Panc1 (cell line): ENCODE results near the gene GRIFIN. TPM values are rescaled to one million over a fixed set of nuclear protein-coding genes. Genes with fewer than 3 reads are reported as not detected.

Source experiments
- ATAC-seq: fragments of 200-7000 bp; cut with Tn5 transposase; 2 replicates; pipeline ENCODE4 v1.9.1; 2020; ENCODE audit warnings: mild to moderate bottlenecking, moderate library complexity
- BruUV-seq: library from RNA; stranded (reverse); fragments of 400-500 nt; replicated peaks from 2 replicates; lab custom pipeline; 2021; lab: Mats Ljungman, UMichigan
- CTCF ChIA-PET: fragments of 300-600 bp; sonication (Branson Sonifier 250); formaldehyde crosslinking; loops from one replicate; lab custom pipeline; 2022; ENCODE audit warnings: antibody characterized with exemption; lab: Charles Lee
- POLR2A ChIA-PET: fragments of 300-600 bp; sonication (Branson Sonifier 250); formaldehyde crosslinking; loops from one replicate; lab custom pipeline; 2022; ENCODE audit warnings: antibody characterized with exemption; lab: Charles Lee
- DNase-seq: peaks from one replicate; pipeline ENCODE4 v3.0.0-alpha.2; 2010; ENCODE audit warnings: low read depth, low spot score
- H3K27ac ChIP-seq: 2 replicates; pipeline ENCODE4 v1.5.1; 2011; ENCODE audit warnings: mild to moderate bottlenecking, low read length, inconsistent platforms
- H3K27me3 ChIP-seq: fragments of 200-500 bp; sonication (Bioruptor generic); 2 replicates; pipeline ENCODE4 v1.6.0; 2014; ENCODE audit warnings: low read length, inconsistent platforms; ENCODE audit not compliant: control insufficient read depth, insufficient read depth
- H3K36me3 ChIP-seq: fragments of 200-500 bp; sonication (Bioruptor generic); 2 replicates; pipeline ENCODE4 v1.5.1; 2014; ENCODE audit warnings: inconsistent platforms, mild to moderate bottlenecking, low read length, moderate library complexity; ENCODE audit not compliant: control insufficient read depth, insufficient read depth
- H3K4me1 ChIP-seq: 2 replicates; pipeline ENCODE4 v1.5.1; 2011; ENCODE audit warnings: inconsistent platforms, mild to moderate bottlenecking, low read length, moderate library complexity; ENCODE audit not compliant: control insufficient read depth, insufficient read depth
- H3K4me3 ChIP-seq, 2 experiments: 2 replicates each; pipeline ENCODE4 v1.5.1; 2011 to 2012; ENCODE audit warnings: low read depth in 2 of 2, low read length in 2 of 2, mild to moderate bottlenecking in 2 of 2, inconsistent platforms in 1 of 2, moderate library complexity in 1 of 2
- H3K9me3 ChIP-seq: fragments of 200-500 bp; sonication (Bioruptor generic); 2 replicates; pipeline ENCODE4 v1.5.1; 2014; ENCODE audit warnings: low read depth, mild to moderate bottlenecking, inconsistent platforms, low read length, moderate library complexity; ENCODE audit not compliant: control insufficient read depth, insufficient read depth
- CTCF ChIP-seq: fragments of 450-650 bp; IDR thresholded peaks from 2 replicates; pipeline ENCODE4 v1.5.1; 2017; ENCODE audit warnings: mild to moderate bottlenecking
- POLR2AphosphoS5 ChIP-seq: IDR thresholded peaks from 2 replicates; pipeline ENCODE4 v1.6.1; 2012; ENCODE audit warnings: mild to moderate bottlenecking, low read depth, low read length, moderate library complexity
- REST ChIP-seq, 2 experiments: IDR thresholded peaks; 2 replicates each; pipeline ENCODE4 v1.6.1; 2011 to 2012; ENCODE audit warnings: low read depth in 2 of 2, control low read depth in 1 of 2, low read length in 1 of 2, mild to moderate bottlenecking in 1 of 2, moderate library complexity in 1 of 2; ENCODE audit not compliant: insufficient read depth in 1 of 2
- SIN3A ChIP-seq: IDR thresholded peaks from 2 replicates; pipeline ENCODE4 v1.6.1; 2012; ENCODE audit warnings: low read depth, mild to moderate bottlenecking, low read length, moderate library complexity, borderline replicate concordance; ENCODE audit not compliant: insufficient read depth
- TCF7L2 ChIP-seq: IDR thresholded peaks from 2 replicates; pipeline ENCODE4 v1.6.1; 2011; ENCODE audit warnings: mild to moderate bottlenecking, low read depth, low read length, inconsistent platforms
- in situ Hi-C: cut with HindIII; loops from 2 replicates; pipeline ENCODE4 v1.10.0; 2016; ENCODE audit warnings: low sequenced_read_pairs, low pct_unique_long_range_greater_than_20kb
- intact Hi-C: fragments of 100-400 bp; cut with micrococcal nuclease; formaldehyde crosslinking; loops from one replicate; pipeline ENCODE4 v1.10.0; 2022; ENCODE audit not compliant: unreplicated experiment
- total RNA-seq: library from RNA; stranded (reverse); gene quantifications from one replicate; pipeline ENCODE4 v1.2.1, GENCODE V29; 2021; ENCODE audit not compliant: unreplicated experiment

The GRIFIN gene
- total RNA-seq, 1 experiment from 2014 or later = not detected

DNA sequence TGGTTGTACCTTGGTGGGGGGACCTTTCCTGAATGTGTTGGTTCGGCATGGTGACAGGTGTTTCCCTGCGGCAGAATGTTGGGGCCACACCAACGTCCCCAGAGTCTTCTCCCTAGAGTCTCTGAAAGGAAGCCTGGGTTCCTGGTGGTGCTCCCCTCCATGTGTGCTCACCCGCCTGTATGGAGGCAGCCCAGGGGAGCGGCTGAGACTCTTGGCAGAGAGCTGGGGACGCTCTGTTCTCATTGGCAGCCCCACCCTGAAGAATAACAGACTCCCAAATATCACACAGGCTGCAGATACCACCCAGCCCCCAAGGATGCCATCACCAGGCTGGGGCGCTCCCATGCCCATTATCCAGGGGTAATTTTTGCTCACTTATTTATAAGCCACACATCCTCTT is 38.0 kb downstream of the GRIFIN start:
- TF ChIP-seq TCF7L2 = no peak
- no peak for TF ChIP-seq CTCF
- TF ChIP-seq SIN3A = no peak
- TF ChIP-seq REST (IDR thresholded peaks at IDR 0.05; ENCODE audit: insufficient read depth in 1 of 2, low read depth in 2 of 2, low read length in 1 of 2) = no peak
- TF ChIP-seq POLR2AphosphoS5 = no peak
- H3K4me1 ChIP-seq = no peaks in the 10 kb centered on the region
- H3K36me3 ChIP-seq = no peaks in the 10 kb centered on the region; the same call in 1 of the 2 replicates
- H3K4me3 ChIP-seq = no peak overlapping the region
- no peak overlapping the region for H3K27ac ChIP-seq
- POLR2A ChIA-PET = no interaction called here
- intact Hi-C loops (no loop called here), in situ Hi-C loops (no loop called here)
- BruUV-seq = no TSS peak
- CTCF ChIA-PET = no interaction called here
- DNase-seq = no peak
- no peaks in the 10 kb centered on the region for H3K9me3 ChIP-seq
- no peak for ATAC-seq
- no peaks in the 10 kb centered on the region for H3K27me3 ChIP-seq

GRCh38 chr7:2437537-2438148 is 38.6 kb downstream of the GRIFIN start:
- ATAC-seq = no peak
- intact Hi-C loops (no loop called here), in situ Hi-C loops (no loop called here)
- Histone ChIP-seq H3K4me3 (no peak overlapping the region), H3K4me1 (no peaks in the 10 kb centered on the region), H3K36me3 (no peaks in the 10 kb centered on the region; the same call in 1 of the 2 replicates), H3K27me3 (no peaks in the 10 kb centered on the region), H3K9me3 (no peaks in the 10 kb centered on the region), H3K27ac (no peak overlapping the region)
- TF ChIP-seq REST (IDR thresholded peaks at IDR 0.05; ENCODE audit: insufficient read depth in 1 of 2, low read depth in 2 of 2, low read length in 1 of 2) (no peak), POLR2AphosphoS5 (no peak), TCF7L2 (no peak), CTCF (no peak), SIN3A (no peak)
- CTCF ChIA-PET = no interaction called here
- POLR2A ChIA-PET = no interaction called here
- DNase-seq = no peak
- no TSS peak for BruUV-seq
